KOPT-K1 (cell line): ENCODE measurements around the gene ZFAND3.

Source experiments
- H3K27ac ChIP-seq: fragments of 200-600 bp; sonication (generic); 2 replicates; pipeline ENCODE4 v1.5.1; 2016; ENCODE audit warnings: antibody characterized with exemption, mild to moderate bottlenecking, low read depth, low read length; ENCODE audit not compliant: poor library complexity, severe bottlenecking
- H3K36me3 ChIP-seq: fragments of 200-600 bp; sonication (generic); 2 replicates; pipeline ENCODE4 v1.5.1; 2017; ENCODE audit warnings: antibody characterized with exemption, mild to moderate bottlenecking, low read length, moderate library complexity; ENCODE audit not compliant: insufficient read depth
- H3K9me3 ChIP-seq: fragments of 200-600 bp; sonication (generic); 2 replicates; pipeline ENCODE4 v1.5.1; 2017; ENCODE audit warnings: antibody characterized with exemption, low read length, mild to moderate bottlenecking; ENCODE audit not compliant: insufficient read depth, poor library complexity, severe bottlenecking

ZFAND3 gene

DNA sequence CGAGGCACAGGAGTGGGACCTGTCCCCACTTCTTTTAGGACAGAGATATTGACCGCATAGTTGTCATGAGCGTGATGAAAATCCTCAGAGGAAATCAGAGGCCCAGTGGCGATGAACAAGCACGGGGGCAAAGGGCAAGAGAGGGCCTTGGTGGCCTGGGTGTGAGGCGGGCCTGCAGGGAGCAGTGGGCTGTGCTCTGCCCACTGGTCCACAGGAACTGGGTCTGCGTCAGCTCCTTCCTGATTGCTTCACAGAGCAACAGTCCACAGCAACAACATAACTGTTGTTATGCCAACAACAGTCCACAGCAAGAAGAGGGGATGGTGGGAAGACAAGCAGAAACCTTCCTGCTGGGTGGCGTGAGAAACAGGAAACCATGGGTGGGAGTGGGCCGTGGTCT is 335.6 kb downstream of the ZFAND3 start:
- H3K27ac ChIP-seq: no peak overlapping the region
- H3K9me3 ChIP-seq: no peaks in the 10 kb centered on the region
- H3K36me3 ChIP-seq: peaks cover 24% of the 10 kb centered on the region

DNA sequence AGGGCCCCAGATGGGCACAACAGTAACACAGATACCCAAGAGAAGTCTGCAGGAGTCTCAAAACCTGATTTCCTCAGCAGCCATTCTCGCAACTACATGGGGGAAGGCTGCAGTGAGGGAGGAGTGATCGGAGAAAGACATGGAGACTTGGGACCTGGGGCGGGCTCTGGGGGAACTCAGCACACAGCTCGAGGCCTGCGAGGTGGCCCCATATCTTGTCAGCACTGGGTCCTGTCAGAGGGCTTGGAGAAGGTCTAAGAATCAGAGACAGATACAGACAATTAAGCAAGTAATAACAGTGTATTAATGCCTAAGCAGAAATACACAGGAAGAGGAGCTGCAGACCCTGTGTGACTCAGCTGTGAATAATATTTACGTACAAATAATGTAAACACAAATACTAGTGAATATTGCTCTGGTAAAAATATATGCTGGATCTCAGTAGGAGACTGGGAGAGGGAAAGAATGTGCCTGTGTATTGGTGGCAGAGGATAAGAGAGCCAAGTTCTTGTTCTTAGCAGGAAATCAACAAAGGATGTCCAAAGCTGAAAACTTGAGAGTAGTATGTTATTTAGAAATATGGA is 336.2 kb downstream of the ZFAND3 start:
- peaks cover 24% of the 10 kb centered on the region for H3K36me3 ChIP-seq
- H3K27ac ChIP-seq: no peak overlapping the region
- H3K9me3 ChIP-seq: no peaks in the 10 kb centered on the region

DNA sequence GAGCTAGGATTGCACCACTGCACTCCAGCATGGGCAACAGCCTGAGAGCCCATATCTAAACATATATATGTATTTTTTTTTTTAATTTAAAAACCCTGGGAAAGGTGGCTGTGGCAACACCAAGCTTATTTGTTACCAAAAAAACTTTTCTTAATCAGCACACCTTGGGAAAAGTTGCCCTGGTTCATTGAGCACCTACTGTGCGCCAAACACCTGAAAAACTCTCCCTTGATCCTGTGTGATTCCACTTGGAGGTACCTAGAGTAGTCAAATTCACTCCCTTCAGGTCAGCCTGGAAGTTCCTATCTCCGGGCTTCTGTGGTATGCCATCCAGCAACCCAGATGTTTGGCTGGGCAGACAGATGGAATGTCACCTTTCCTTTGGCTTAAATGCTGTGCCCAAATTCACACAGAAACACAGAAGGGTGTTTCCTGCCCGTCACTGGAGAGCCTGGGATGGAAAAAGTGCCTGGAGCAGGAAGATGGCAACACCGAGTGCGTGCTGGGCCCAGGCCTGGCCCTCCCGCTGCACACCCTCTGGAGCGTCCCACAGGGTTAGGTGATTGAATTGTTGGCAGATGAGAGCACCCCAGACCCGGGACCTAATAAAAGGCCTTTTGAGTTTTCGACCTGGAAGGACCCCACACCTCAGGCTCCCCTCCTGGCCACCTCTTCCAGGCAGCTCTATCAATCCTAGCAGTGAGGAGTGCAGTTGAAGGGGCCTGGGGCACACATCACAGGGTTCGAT is 337.5 kb downstream of the ZFAND3 start:
- H3K27ac ChIP-seq: no peak overlapping the region
- H3K9me3 ChIP-seq: no peaks in the 10 kb centered on the region
- peaks cover 19% of the 10 kb centered on the region for H3K36me3 ChIP-seq

DNA sequence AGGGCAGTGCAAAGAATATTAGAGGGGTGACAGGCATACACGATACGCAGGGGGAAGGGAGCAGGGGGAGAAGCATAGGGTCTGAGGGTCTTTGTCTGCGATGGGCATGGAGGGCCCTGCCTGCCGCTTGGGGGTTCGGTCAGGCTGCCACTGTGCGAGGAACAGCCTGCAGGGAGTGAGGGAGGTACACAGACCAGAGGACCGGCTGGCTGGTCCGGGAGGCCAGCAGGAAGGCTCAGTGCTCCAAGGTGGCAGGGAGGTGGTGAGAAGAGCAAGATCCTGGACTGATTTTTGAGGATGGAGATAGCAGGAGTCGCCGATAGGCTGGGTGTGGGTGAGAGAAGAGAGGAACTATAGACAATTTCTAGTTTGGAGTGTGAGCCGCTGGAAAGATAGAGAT is 338.4 kb downstream of the ZFAND3 start:
- H3K27ac ChIP-seq: no peak overlapping the region
- H3K36me3 ChIP-seq: peaks cover 10% of the 10 kb centered on the region; the same call in 1 of the 2 replicates
- H3K9me3 ChIP-seq: no peaks in the 10 kb centered on the region

DNA sequence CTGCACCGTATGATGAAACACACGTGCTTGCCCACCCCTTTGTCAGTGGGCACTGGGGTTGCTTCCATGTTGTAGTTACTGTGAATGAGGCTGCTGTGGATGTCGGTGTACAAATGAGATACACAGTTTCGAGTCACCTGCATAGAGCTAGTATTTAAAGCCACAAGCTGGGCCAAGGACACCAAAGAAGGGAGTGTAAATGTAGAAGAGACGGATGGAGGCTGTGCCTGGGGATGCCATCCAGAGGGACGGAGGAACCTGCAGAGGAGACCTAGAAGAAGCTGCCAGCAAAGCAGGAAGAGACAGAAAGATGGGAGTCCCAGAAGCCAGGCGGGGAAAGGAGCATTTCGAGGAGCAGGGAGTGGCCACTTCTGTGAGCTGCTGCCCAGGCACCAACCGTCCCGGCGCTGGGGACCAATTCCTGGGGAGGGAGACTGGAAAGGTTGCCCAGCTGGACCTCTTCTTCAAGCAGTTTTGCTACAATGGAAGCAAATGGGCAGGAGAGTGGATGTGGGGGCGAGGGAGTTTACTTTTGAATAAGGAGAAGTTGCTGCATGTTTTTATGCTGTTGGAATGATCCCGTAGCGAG is 339.3 kb downstream of the ZFAND3 start:
- Histone ChIP-seq H3K27ac (no peak overlapping the region), H3K9me3 (no peaks in the 10 kb centered on the region), H3K36me3 (0 out of 2 replicates have a peak, but pooled peaks cover 2% of the 10 kb centered on the region)

DNA sequence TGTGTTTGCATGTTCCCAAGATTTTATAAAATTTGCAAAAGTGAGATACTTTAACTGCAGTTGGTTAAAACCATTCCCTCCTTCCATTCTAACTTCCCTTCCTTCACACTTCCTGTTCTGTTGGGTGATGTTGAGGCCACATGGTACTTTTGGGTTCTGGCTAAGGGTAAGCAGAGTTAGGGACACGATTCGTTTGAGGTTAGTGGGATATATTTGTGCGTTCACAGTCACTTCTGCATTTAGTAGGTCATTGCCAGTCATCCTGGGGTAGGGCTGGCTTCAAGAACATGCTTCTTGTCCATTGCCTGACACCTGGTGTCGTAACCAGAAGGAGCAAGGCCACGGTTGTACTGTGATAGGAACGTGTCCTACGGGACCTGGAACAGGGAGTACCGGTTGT is 340.1 kb downstream of the ZFAND3 start:
- Histone ChIP-seq H3K36me3 (no peaks in the 10 kb centered on the region), H3K9me3 (no peaks in the 10 kb centered on the region), H3K27ac (no peak overlapping the region)

DNA sequence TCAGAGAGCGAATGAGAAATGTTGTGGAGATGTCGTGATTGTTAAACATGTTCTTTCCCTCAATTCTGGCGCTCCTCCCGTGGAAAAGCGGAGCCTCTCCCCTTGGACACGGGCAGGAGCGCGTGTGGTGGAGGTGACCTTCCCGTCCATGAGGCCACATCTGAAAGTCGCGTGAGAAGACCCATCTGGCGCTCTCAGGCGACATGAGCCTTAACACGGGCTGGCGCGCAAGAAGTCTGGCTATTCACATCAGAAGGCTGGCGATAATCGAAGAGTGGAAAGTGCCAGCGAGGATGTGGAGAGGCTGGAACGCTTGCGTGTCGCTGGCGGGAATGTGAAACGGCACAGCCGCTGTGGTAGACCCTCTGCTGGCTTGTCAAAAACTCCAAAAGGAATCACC is 341.3 kb downstream of the ZFAND3 start:
- Histone ChIP-seq H3K27ac (no peak overlapping the region), H3K9me3 (no peaks in the 10 kb centered on the region), H3K36me3 (no peaks in the 10 kb centered on the region)

DNA sequence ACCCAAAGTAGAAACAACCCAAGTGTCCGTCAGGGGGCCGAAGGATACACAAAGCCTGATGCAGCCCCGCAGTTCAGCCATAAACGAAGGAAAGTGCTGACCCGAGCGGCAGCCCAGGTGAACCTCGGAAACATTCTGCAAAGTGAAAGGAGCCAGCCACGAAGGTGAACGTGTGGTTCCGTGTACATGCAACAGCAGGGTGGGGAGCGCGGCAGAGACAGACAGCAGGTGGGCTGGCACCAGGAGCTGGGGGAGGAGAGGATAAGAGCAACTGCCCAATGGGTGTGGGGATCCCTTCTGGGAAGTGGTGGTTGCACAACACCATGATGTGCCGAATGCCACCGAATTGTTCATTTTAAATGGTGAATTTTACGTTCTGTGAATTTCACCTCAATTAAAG is 341.8 kb downstream of the ZFAND3 start:
- H3K36me3 ChIP-seq: no peaks in the 10 kb centered on the region
- H3K27ac ChIP-seq: no peak overlapping the region
- no peaks in the 10 kb centered on the region for H3K9me3 ChIP-seq

DNA sequence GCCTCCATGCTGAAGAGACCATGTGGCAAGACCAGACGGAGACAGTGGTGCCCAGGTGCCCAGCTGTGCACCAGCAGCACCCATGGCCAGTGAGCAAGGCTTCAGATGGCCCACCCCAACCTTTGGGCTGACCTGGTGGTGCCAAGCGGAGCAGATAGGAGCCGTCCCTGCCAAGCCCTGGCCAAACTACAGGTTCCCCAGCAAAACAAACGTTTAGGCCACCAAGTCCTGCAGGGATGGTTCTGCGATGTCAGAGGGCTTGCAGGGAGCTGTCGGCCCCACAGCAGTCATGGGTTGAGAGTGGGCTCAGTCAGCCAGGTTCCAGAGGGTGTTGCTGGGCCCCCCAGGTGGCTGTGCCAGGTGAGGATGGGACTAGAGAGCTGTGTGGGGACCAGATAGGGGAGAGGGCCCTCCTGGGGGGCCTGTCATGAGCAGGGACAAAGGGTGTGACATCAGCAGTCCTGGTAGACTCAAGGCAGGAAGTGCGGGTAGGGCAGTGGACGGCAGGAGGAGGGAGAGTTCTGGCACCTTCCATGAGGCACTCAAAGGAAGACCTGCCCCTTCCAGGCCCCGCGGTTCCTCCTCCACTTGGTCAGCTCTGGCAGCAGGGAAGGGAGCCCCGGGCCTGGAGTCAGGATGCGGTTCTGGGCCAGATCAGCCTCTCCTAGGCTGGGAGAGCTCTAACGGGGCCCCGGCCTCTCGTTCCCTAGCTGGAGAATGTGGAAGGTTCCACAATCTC is 342.4 kb downstream of the ZFAND3 start:
- no peaks in the 10 kb centered on the region for H3K36me3 ChIP-seq
- no peak overlapping the region for H3K27ac ChIP-seq
- H3K9me3 ChIP-seq: no peaks in the 10 kb centered on the region

DNA sequence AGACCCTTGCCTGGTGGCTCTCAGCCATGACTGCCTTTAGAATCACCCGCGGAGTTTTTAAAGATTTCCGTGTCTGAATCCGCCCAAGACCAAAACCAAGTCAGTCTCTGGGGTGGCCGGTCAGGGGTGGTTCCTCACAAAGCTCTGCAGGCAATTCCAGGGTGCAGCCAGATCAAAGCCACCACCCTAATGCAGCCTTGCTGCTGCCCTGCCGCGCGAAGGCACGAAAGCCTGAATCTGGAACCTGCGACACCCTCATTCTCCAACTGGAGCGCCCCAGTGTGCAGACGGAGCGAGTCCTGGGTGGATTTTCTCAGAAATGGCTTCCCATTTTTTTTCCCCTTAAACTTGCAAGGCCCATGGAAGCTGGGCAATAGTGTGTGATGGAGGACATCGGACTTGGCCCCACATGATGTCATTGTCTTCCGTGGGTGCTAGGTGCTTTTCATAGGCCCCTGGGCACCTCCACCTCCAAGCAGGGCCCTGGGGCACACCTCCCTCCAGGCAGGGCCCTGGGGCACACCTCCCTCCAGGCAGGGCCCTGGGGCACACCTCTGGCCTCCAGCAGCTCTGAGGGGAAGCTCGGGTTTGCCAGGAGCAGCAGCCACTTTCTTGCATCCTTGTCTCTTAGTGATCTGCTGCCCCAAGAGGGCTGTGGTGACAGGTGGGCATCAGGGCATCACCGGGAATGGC is 343.1 kb downstream of the ZFAND3 start:
- Histone ChIP-seq H3K9me3 (no peaks in the 10 kb centered on the region), H3K36me3 (no peaks in the 10 kb centered on the region), H3K27ac (no peak overlapping the region)

DNA sequence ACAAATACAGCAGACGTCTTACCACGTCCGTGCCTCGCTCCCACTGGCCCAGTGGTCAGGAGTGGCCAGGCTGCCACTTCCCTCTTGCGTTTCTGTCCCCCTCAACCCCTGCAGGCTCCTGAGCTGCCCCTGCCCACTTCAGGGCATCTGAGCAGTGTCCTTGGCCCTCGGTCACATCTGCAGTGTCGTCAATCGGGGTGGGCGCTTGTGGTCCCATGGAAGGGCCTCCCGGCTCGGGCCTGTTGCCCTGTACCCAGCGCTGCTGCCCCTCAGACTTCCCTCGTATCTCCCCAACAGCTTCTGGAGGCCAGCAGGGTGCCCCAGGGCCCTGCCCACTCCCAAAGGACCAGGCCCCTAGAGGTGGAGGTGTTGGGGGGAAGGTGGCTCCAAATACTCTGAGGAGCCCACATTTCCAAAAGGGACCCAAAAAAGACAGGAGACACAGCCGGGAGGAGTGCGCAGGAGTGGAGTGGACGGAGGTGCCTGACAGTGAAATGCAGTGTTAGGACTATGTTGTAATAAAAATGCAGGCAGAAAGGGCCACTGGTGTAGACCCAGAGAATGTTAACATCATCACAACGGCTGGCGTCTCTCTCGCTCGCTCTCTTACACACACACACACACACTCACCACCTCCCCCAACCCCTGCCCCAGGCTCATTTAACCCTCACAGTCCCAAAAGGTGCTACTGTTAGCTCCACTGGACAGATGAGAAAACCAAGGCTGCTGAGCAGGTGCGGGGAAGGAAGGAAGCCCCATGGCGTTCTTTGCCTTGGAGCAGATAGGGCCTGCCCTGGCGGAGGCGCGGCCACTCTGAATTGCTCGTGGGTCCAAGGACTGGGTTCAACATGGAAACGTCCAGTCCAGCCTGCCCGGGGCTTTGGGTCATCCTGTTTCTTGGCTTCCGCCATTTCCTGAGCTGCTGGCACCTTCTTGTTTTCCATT is 343.9 kb downstream of the ZFAND3 start:
- no peaks in the 10 kb centered on the region for H3K9me3 ChIP-seq
- no peaks in the 10 kb centered on the region for H3K36me3 ChIP-seq
- H3K27ac ChIP-seq: no peak overlapping the region

DNA sequence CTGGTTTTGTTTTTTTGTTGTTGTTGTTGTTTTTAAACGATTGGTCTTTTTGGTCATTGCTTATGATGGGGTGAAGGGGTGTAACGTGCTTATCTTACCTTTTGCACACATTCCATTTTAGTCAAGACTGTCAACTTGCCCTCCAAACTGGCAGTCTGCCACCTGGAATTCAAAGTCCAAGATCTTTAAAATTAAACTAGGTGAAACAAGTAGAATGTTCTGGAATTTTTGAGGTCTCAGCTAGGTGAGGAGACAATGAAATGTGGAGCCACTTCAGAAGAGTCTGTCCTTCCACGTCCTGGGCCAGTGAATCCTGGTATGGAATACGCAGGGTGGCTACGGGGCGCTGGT is 344.6 kb downstream of the ZFAND3 start:
- Histone ChIP-seq H3K9me3 (no peaks in the 10 kb centered on the region), H3K27ac (no peak overlapping the region), H3K36me3 (no peaks in the 10 kb centered on the region)

DNA sequence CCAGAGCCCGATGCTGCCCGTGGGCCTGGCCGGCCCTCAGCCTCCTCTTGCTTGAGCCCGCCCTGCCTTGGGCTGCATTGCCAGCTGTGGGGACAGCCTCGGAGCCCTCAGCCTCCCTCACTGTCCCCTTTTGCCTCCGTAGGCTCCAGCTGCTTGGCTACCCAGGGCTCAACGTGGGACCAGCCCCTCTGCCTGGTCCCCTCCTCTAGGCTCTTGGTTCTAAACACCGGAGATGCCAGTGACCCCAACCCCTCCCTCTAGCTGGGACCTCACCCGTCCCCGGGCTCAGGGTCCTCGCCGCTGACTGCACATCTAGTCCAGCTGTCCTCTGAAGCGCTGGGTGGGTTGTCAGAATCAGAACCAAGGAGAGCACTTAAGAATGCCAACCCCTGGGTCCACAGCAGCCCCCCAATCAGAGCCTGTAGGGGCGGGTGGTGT is 345.2 kb downstream of the ZFAND3 start:
- H3K27ac ChIP-seq: no peak overlapping the region
- no peaks in the 10 kb centered on the region for H3K9me3 ChIP-seq
- no peaks in the 10 kb centered on the region for H3K36me3 ChIP-seq
